OCI-LY7 (cell line): ENCODE data around the gene MIA3. TPM values are rescaled to one million over a fixed set of nuclear protein-coding genes. Genes with fewer than 3 reads are reported as not detected.

ENCODE experiments used
- Bru-seq: library from RNA; stranded (reverse); fragments of 400-500 nt; gene quantifications from one replicate; lab custom pipeline; 2021; lab: Mats Ljungman, UMichigan
- BruChase-seq, 2 experiments: library from RNA; stranded (reverse); fragments of 400-500 nt; gene quantifications; one replicate each; lab custom pipeline; 2021; lab: Mats Ljungman, UMichigan
- BruUV-seq: library from RNA; stranded (reverse); fragments of 400-500 nt; replicated peaks from 2 replicates; lab custom pipeline; 2021; lab: Mats Ljungman, UMichigan
- CTCF ChIA-PET: fragments of 300-600 bp; sonication (Branson Sonifier 250); formaldehyde crosslinking; loops from one replicate; lab custom pipeline; 2022; ENCODE audit warnings: antibody characterized with exemption; ENCODE audit not compliant: unreplicated experiment; lab: Charles Lee
- POLR2A ChIA-PET: fragments of 300-600 bp; sonication (Branson Sonifier 250); formaldehyde crosslinking; loops from one replicate; lab custom pipeline; 2022; ENCODE audit warnings: antibody characterized with exemption; lab: Charles Lee
- DNase-seq: peaks from one replicate; pipeline ENCODE4 v3.0.0-alpha.2; 2015; ENCODE audit warnings: low spot score
- H2AFZ ChIP-seq: fragments of 200-600 bp; sonication (generic), shearing (Covaris generic); 2 replicates; pipeline ENCODE4 v1.6.1; 2014; ENCODE audit warnings: mild to moderate bottlenecking, antibody characterized with exemption, low read length, moderate library complexity
- H3K27ac ChIP-seq: fragments of 200-600 bp; sonication (generic); 2 replicates; pipeline ENCODE4 v1.5.1; 2014; ENCODE audit warnings: mixed run types, low read depth, mild to moderate bottlenecking, moderate library complexity, low read length, inconsistent platforms; ENCODE audit not compliant: poor library complexity, severe bottlenecking
- H3K36me3 ChIP-seq: fragments of 200-600 bp; sonication (generic); 2 replicates; pipeline ENCODE4 v1.6.1; 2014; ENCODE audit warnings: mild to moderate bottlenecking, antibody characterized with exemption, low read length, moderate library complexity, mixed read lengths; ENCODE audit not compliant: insufficient read depth
- H3K4me1 ChIP-seq: fragments of 200-600 bp; sonication (generic); 2 replicates; pipeline ENCODE4 v1.5.1; 2014; ENCODE audit warnings: mild to moderate bottlenecking, low read length; ENCODE audit not compliant: insufficient read depth, poor library complexity, severe bottlenecking
- H3K4me2 ChIP-seq: fragments of 200-600 bp; sonication (generic); 2 replicates; pipeline ENCODE4 v1.6.1; 2014; ENCODE audit warnings: mild to moderate bottlenecking, low read length
- H3K4me3 ChIP-seq: fragments of 200-600 bp; sonication (generic); 2 replicates; pipeline ENCODE4 v1.5.1; 2014; ENCODE audit warnings: mild to moderate bottlenecking, low read depth, low read length; ENCODE audit not compliant: poor library complexity, severe bottlenecking
- H3K79me2 ChIP-seq: fragments of 200-600 bp; sonication (generic); 2 replicates; pipeline ENCODE4 v1.6.1; 2016; ENCODE audit warnings: low read depth, mild to moderate bottlenecking, low read length, moderate library complexity, mixed read lengths; ENCODE audit not compliant: insufficient read depth
- H3K9me2 ChIP-seq: fragments of 200-600 bp; sonication (generic); 2 replicates; pipeline ENCODE4 v1.6.1; 2016; ENCODE audit warnings: mild to moderate bottlenecking, low read length, mixed read lengths; ENCODE audit not compliant: insufficient read depth
- H3K9me3 ChIP-seq: fragments of 200-600 bp; sonication (generic); 2 replicates; pipeline ENCODE4 v1.6.1; 2014; ENCODE audit warnings: mild to moderate bottlenecking, mixed run types, low read length, mixed read lengths
- H4K20me1 ChIP-seq: fragments of 200-600 bp; sonication (generic); 2 replicates; pipeline ENCODE4 v1.6.1; 2014; ENCODE audit warnings: mild to moderate bottlenecking, antibody characterized with exemption, low read length, moderate library complexity, mixed read lengths; ENCODE audit not compliant: insufficient read depth
- EZH2phosphoT487 ChIP-seq: fragments of 200-600 bp; sonication (generic); IDR thresholded peaks from 2 replicates; pipeline ENCODE4 v1.6.1; 2018; ENCODE audit warnings: low read depth, borderline replicate concordance, mild to moderate bottlenecking, mixed run types, antibody characterized with exemption, low read length, moderate library complexity, mixed read lengths
- intact Hi-C: fragments of 100-400 bp; cut with micrococcal nuclease; formaldehyde crosslinking; loops from one replicate; pipeline ENCODE4 v1.10.0; 2022; ENCODE audit not compliant: unreplicated experiment
- long read RNA-seq: library from polyadenylated mRNA; stranded (forward); transcript quantifications from one replicate; pipeline ENCODE4 v2.0.0, GENCODE V29; 2022
- total RNA-seq, 2 experiments: library from RNA; depleted of rRNA in 1 of 2; stranded (reverse); fragments of >200 nt in 1 of 2; shearing (Covaris generic) in 1 of 2; gene quantifications; 2 replicates each; pipeline ENCODE4 v1.2.3, GENCODE V29; 2014 to 2022
- TF ChIP-seq, protein P1 (sequence below): fragments of 200-600 bp; sonication (generic); conservative IDR thresholded peaks from 2 replicates; pipeline ENCODE4 v1.5.1; 2014; ENCODE audit warnings: mild to moderate bottlenecking, antibody characterized with exemption, low read length, moderate library complexity, mixed read lengths

MIA3 gene, protein sequence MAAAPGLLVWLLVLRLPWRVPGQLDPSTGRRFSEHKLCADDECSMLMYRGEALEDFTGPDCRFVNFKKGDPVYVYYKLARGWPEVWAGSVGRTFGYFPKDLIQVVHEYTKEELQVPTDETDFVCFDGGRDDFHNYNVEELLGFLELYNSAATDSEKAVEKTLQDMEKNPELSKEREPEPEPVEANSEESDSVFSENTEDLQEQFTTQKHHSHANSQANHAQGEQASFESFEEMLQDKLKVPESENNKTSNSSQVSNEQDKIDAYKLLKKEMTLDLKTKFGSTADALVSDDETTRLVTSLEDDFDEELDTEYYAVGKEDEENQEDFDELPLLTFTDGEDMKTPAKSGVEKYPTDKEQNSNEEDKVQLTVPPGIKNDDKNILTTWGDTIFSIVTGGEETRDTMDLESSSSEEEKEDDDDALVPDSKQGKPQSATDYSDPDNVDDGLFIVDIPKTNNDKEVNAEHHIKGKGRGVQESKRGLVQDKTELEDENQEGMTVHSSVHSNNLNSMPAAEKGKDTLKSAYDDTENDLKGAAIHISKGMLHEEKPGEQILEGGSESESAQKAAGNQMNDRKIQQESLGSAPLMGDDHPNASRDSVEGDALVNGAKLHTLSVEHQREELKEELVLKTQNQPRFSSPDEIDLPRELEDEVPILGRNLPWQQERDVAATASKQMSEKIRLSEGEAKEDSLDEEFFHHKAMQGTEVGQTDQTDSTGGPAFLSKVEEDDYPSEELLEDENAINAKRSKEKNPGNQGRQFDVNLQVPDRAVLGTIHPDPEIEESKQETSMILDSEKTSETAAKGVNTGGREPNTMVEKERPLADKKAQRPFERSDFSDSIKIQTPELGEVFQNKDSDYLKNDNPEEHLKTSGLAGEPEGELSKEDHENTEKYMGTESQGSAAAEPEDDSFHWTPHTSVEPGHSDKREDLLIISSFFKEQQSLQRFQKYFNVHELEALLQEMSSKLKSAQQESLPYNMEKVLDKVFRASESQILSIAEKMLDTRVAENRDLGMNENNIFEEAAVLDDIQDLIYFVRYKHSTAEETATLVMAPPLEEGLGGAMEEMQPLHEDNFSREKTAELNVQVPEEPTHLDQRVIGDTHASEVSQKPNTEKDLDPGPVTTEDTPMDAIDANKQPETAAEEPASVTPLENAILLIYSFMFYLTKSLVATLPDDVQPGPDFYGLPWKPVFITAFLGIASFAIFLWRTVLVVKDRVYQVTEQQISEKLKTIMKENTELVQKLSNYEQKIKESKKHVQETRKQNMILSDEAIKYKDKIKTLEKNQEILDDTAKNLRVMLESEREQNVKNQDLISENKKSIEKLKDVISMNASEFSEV (N-terminal part only)
- total RNA-seq (2014; rRNA removed; shearing (Covaris generic)) (23.5 and 30.7 TPM in 2 replicates), total RNA-seq (2022) (56.5 and 57.1 TPM in 2 replicates), Bru-seq, nascent RNA (percentile 76 among the genes with signal in this experiment), BruChase-seq, experiment 1, labeled RNA remaining after a 6-hour chase (percentile 69 among the genes with signal in this experiment), BruChase-seq, experiment 2, labeled RNA remaining after a 2-hour chase (percentile 78 among the genes with signal in this experiment)
- long read RNA-seq, full-length matches to known transcripts = 33 of 53 reads
- long read RNA-seq, partial matches to known transcripts = 6 of 53 reads
- long read RNA-seq, other reads (novel, unspliced or antisense) = 14 of 53 reads

DNA sequence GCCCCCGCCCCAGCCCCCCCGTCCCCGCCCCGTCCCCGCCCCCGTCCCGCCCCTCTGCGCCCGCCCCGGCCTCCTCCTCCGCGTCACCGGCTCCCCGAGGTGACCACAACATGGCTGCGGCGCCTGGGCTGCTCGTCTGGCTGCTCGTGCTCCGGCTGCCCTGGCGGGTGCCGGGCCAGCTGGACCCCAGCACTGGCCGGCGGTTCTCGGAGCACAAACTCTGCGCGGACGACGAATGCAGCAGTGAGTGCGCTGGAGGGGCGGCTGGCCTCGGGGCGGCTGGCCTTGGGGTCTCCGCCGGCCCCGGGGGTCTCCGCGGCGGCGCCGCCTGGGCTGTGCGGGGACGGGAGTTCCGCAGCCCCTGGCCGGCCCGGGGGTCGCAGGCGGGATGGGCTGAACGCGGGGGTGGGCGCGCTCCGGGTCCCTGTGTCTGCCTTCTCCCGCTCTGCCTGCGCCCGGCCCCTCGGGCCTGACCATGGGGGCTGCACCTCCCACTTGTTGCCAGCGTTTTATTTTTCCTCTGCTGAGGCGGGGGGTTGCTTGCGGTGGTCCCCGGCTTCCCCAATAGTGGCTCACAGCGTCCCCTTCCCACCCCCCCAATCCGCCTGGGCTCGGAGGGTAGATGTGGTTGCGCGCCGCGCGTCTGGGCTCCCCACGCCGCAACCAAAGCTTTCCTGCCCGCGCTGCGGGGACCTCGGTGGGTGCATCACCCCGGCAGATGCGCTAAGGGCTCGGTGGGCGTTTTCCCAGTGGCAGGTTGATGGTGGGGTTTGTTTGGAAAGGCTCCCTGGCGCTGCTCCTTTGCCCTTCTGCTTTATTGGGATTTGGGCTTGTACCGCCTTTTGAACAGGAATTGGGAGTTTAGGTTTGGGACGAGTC lies at the start of gene MIA3:
MIA3 (plus strand) TSS at position 97 of the 879 bp plus-strand sequence; CDS start at position 111, 14 bp downstream.
- CTCF ChIA-PET = interaction anchor here (0.7 kb wide), 1 partner anchor 1849 kb away, joined by 3 read pairs; no protein-coding TSS in a partner anchor
- BruUV-seq = no TSS peak

DNA sequence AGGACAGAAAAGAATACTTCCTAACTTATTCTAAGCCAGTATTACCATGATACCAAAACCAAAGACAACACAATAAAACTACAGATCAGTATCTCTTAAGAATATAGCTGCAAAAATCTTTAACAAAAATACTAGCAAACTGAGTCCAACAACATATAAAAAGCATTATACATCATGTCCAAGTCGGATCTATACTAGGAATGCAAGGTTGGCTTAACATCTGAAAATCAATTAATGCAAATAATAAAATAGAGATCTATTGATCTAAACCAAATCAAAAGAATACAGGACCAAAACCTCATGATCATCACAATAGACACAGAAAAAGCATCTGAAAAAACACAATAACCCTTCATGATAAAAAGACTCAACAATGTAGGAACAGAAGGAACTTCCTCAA lies 47.1 kb upstream of the MIA3 start:
- no peak overlapping the region for H2AFZ ChIP-seq
- H3K4me3 ChIP-seq = no peak overlapping the region
- no peak for DNase-seq
- CTCF ChIA-PET = no interaction called here
- H3K36me3 ChIP-seq = peaks cover 91% of the 10 kb centered on the region
- no peaks in the 10 kb centered on the region for H3K79me2 ChIP-seq
- H4K20me1 ChIP-seq = no peaks in the 10 kb centered on the region
- POLR2A ChIA-PET = interaction anchor here (0.6 kb wide), 1 partner anchor 37 kb away, joined by 3 read pairs; no protein-coding TSS in a partner anchor
- peaks cover 16% of the 10 kb centered on the region; the same call in 1 of the 2 replicates for H3K9me3 ChIP-seq
- intact Hi-C loops = no loop called here
- TF ChIP-seq EZH2phosphoT487 = no peak
- TF ChIP-seq, protein P1, sequence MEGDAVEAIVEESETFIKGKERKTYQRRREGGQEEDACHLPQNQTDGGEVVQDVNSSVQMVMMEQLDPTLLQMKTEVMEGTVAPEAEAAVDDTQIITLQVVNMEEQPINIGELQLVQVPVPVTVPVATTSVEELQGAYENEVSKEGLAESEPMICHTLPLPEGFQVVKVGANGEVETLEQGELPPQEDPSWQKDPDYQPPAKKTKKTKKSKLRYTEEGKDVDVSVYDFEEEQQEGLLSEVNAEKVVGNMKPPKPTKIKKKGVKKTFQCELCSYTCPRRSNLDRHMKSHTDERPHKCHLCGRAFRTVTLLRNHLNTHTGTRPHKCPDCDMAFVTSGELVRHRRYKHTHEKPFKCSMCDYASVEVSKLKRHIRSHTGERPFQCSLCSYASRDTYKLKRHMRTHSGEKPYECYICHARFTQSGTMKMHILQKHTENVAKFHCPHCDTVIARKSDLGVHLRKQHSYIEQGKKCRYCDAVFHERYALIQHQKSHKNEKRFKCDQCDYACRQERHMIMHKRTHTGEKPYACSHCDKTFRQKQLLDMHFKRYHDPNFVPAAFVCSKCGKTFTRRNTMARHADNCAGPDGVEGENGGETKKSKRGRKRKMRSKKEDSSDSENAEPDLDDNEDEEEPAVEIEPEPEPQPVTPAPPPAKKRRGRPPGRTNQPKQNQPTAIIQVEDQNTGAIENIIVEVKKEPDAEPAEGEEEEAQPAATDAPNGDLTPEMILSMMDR = no peak
- H3K9me2 ChIP-seq = no peaks in the 10 kb centered on the region
- no TSS peak for BruUV-seq
- H3K4me2 ChIP-seq = no peak overlapping the region
- no peak overlapping the region for H3K27ac ChIP-seq
- H3K4me1 ChIP-seq = no peaks in the 10 kb centered on the region

More for the DNA sequence above, at the start of gene MIA3:
- Histone ChIP-seq H3K27ac (no peak within 1 kb of the TSS), H3K4me1 (peaks cover 13% of the 10 kb centered on the region), H3K4me3 (peak within 1 kb of the TSS; percentile 95), H3K4me2 (peak within 1 kb of the TSS; percentile 94), H4K20me1 (no peaks in the 10 kb centered on the region), H3K79me2 (no peaks in the 10 kb centered on the region), H3K36me3 (no peaks in the 10 kb centered on the region), H3K9me2 (no peaks in the 10 kb centered on the region), H3K9me3 (no peaks in the 10 kb centered on the region), H2AFZ (peak within 1 kb of the TSS; percentile 94)
- TF ChIP-seq, protein P1 = no peak
- TF ChIP-seq EZH2phosphoT487 = no peak
- intact Hi-C loops = no loop called here
- peak; percentile 78 for DNase-seq
- POLR2A ChIA-PET = interaction anchor here (1.0 to 1.6 kb wide), 2 partner anchors 11 to 94 kb away, joined by 4 read pairs; partner anchors contain the start of gene BROX
